Spleen (tissue), 7 donors: ENCODE data around the gene C10orf90.

Experiments
- CTCF ChIP-seq, 11 experiments: fragments of 200-600 bp in 7 of 11; fragments of 450-650 bp in 4 of 11; sonication (generic) in 4 of 11; IDR thresholded peaks in 8 of 11; conservative IDR thresholded peaks in 3 of 11; 1 replicate in 7 of 11; 2 replicates in 4 of 11; pipeline versions ENCODE4 v1.4.0 to v1.8.0; 2016 to 2021; ENCODE audit warnings: antibody characterized with exemption in 11 of 11, inconsistent platforms in 4 of 11, mild to moderate bottlenecking in 1 of 11
- POLR2A ChIP-seq, 3 donors: fragments of 450-650 bp; IDR thresholded peaks; one replicate each; pipeline ENCODE4 v1.5.1; 2017; ENCODE audit warnings: antibody characterized with exemption in 3 of 3, mild to moderate bottlenecking in 1 of 3
- donor health status: DM: no; HTN: no; CAD: no; lungs with moderate emphysema.
- donor health status: DM: no; HTN: no; CAD: no.
- donor health status: DM: no; HTN: no; CAD: no.

- TF ChIP-seq POLR2A (IDR thresholded peaks at IDR 0.05) (no peak), CTCF (IDR thresholded peaks at IDR 0.05 in 8 of 11, conservative IDR thresholded peaks at IDR 0.05 in 3 of 11) (no peak)
These were observed 19.0 kb downstream of the C10orf90 start for GRCh38 chr10:126651467-126651866.
